HL-60/S4 treated with phorbol 12-myristate 13-acetate at 8.2 ng/mL for 4 days and 3 days (cell line): ENCODE data around the gene C19orf73.
"Not testable (repeated sequence)": the region's sequence is repeated elsewhere in the genome, so short reads cannot be mapped to it uniquely, and the experiment has no call there.

Experiments
- in situ Hi-C: fragments of 300-500 bp; cut with MboI; formaldehyde crosslinking; loops from 2 replicates; pipeline ENCODE4 v1.15.0; 2022; ENCODE audit warnings: low sequenced_read_pairs

C19orf73 gene

DNA sequence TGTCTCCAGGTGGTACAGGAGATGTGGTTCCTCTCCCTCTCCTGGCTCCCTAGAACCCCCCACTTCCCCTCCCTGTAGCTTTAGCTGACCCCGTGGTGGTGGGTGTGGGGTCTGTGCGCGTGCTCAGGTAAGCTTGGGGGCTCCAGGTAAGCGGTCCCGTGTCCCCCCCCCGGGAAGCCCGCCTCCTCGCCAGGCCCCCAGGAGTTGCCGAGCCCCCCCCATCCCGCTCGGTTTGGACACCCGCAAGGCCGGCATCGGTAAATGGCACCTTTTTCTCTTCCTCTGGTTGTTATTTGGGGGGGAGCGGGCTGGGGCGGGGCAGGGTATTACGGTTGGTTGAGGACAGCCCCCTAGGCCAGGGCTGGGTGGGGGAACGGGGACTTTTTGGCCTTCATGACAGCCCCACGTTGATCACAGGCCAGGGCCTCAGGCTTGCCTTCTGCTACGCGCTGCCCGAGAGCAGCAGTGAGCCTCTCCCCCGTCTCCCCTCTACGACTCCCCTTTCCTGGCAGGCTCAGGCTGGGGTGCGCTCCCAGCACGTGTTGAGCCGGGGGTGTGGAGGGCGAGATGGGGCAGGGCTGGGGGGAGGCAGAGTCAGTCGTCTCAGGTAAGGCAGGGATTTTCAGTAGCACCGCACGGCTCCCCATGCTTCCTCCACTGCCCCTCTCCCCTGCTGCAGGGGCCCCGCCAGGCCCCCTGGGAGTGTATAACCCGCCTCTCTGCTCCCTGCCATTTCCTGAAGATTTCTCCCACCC lies 15.4 kb downstream of the C19orf73 start:
- in situ Hi-C loops, result no loop called here

DNA sequence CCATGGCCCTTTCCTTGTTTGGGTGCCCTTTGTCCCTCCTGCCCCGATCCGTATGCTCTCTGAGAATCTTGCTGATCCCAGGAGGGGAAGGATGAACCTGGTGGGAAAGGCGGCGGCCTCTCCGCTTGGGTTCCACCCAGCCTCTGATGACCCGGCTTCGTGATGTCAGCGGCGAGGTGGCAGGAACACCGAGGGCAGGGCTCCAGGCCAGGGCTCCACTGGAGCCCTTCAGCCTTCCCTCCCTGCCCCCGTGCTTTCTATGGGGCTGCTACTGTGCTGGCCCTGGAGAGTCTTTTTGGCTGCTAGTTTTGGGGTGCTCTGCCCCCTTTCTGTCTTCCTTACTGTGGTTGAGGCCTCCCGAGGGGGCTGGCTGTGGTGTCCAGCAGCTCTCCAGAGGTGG lies 16.6 kb downstream of the C19orf73 start:
- in situ Hi-C loops, result no loop called here

- in situ Hi-C loops, result no loop called here
These were observed 17.8 kb downstream of the C19orf73 start for GRCh38 chr19:49101160-49101559.

GRCh38 chr19:49098795-49099194 lies 20.1 kb downstream of the C19orf73 start:
- in situ Hi-C loops, result no loop called here

DNA sequence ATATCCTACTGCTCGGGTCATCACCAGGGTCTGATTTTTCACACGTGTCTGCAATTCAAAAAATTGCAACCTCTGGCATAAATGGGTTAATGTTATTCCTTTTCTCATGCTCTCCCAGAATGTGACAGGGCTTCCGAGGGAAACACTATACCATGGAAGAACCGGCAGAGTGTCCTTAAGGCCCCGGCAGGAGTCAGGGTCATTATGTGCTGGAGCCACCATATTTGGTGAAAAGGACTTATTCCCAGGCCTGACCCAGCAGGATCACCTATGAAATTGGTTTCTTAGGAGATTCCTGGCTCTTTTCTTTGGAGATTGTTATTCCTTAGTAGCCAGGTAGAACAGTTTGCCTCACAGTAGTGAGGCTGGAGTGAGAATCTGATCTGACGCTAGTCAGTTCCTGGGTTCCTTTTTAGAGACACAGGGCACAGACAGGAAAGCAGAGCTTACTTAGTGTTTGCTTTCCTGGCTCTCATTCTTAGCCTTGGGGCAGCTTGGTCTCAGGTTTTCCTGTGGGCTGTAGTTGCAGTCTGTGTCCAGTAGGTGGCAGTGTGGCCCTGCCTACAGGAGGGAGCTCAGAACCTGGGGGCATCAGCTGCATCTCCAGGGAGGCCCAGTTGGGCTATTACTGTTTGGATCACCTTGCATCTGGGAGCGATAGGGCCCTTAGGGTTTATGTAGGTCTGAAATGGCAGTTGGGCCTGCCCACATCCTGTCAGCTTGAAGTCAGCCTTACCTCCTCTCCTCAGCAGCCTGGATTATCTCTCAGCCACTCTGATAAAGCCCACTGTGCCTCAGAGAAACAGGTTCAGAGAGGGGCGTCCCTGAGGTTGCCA lies 21.3 kb downstream of the C19orf73 start:
- in situ Hi-C loops, result no loop called here

DNA sequence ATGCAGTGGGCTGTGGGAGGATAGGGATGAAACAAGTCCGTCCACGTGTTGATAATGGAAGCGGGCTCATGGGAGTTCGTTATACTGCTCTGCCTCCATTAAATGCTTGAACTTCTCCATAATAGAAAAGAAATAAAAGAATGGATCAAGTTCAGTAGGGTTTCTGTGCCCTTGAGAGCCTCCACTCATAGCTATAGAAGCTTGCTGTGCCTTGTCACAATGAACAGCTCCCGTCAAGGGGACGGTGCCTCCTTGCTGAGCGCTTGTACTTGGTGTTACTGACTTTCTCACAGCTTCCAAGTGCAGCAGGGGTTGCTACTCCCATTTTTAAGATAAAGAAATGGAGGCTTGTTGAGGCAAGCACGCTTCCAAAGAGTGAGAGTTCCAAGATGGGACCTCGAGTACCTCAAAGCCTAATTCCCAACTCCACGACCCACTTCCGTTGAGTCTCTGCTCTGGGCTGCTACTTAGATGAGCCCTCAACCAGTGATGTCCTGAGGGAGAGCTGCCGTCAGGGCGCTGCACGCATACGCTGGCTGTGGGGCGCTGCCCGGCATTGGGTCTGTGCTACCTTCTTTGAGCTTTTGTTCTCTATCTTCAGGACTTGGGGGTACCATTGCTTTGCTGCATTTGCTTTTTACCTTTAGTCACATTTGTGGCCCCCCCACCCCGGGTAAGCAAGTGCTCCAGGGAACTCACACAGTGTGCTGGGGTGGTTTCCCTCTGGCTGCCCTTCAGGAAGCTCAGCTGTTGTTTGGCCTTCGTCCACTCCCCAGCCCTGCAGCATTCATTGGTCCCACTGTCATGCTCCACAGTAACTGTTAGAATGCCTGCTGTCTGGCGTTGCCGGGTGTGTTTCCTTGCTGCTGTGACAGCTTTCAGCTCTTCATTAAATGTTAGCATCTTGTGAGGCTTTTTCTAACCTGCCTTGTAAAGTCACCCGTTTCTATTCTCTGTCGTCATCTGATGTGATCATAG lies 24.1 kb downstream of the C19orf73 start:
- in situ Hi-C loops, result no loop called here

DNA sequence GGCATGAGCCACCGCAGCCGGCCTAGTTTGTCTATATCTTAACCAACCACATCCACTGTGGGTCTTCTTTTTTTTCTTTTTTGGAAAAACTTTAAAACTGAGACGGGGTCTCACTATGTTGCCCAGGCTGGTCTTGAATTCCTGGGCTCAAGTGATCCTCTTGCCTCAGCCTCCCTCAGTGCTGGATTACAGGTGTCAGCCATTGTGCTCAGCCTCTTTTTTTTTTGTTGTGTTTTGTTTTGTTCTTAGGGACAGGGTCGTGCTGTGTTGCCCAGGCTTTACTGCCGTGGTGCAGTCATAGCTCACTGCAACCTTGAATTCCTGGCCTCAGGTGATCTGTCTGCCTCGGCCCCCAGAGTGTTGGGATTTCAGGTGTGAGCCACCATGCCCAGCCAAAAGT lies 26.3 kb downstream of the C19orf73 start:
- in situ Hi-C loops, result no loop called here

DNA sequence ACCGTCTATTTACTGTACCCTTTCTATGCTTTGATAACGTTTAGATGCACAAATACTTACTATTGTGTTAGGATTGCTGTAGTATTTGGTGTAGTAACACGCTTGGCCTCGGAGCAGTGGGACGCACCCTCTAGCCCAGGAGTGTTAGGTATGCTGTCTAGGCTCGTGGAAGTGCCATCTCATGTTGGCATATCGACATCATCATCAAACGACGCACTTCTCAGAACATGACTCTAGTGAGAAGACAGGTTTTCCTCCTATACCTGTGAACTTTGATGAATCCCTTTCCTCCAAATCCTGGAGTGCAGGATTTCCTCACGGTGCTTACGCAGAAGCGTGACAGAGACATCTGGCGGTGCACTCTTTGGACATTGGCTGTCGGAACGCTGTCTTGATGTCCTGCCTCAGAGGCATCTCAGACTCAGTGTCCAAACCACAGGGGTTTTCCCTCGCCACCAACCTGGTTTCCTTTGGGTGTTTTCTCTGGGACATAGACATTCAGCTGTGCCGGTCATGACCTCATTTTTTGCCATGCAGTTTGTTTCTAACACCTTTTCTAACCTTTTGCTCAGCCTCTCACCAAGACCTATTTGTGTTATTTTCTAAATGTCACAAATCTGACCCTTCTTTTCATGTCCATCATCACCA lies 27.4 kb downstream of the C19orf73 start:
- in situ Hi-C loops, result no loop called here

- in situ Hi-C loops, result no loop called here
These were observed 32.6 kb downstream of the C19orf73 start for GRCh38 chr19:49086296-49086695.

DNA sequence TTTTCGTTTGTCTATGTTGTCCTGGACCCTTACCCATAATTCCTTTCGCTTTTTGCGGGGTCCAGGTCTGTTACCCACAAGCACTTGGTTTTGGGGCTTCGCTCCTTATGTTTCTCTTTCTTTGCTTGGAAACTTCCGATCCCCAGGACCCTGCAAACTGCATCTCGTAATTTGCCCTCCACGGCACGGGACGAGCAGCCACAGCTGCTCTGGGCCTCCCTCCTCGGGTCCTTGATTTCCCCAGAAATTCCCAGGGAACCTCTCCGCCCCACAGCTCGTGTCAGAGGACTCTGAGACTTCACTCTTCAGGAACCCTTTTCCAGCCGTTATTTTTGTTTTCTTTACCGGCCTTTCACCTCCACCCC lies 33.1 kb downstream of the C19orf73 start:
- in situ Hi-C loops, result no loop called here

- in situ Hi-C loops, result no loop called here
These were observed 33.7 kb downstream of the C19orf73 start, which contains the start of gene SNRNP70 for GRCh38 chr19:49085020-49085867. TSS of gene SNRNP70 (plus strand) at chr19:49085451. CDS start at chr19:49086415, 964 bp downstream.

DNA sequence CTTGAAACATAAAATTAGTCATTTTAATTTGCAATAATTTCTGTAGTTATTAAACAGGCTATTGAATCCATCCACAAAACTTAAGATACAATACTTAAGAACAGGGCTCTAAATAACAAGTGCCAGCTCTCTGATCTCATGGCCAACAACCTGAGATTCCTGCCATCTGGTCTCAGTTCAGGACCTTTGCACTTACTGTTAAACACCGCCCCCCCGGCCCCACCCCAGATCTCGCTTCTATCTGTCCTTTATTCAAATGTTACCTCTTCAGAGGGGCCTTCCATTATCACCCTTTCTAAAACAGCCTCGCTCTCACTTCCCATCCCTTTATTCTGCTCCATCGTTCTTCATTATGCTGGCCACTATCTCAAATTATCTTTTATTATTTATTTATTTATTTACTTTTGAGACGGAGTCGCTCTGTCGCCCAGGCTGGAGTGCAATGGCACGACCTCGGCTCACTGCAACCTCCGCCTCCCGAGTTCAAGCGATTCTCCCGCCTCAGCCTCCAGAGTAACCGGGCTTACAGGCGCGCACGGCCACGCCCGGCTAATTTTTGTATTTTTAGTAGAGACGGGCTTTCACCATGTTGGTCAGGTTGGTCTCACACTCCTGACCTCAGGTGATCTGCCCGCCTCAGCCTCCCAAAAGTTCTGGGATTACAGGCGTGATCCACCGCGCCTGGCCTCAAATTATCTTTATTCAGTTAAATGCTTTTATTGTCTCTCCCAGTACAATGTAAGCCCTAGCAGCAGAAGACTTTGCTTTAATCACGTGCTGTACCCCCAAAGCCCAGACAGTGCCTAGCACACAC lies 34.5 kb downstream of the C19orf73 start:
- in situ Hi-C loops, result no loop called here

DNA sequence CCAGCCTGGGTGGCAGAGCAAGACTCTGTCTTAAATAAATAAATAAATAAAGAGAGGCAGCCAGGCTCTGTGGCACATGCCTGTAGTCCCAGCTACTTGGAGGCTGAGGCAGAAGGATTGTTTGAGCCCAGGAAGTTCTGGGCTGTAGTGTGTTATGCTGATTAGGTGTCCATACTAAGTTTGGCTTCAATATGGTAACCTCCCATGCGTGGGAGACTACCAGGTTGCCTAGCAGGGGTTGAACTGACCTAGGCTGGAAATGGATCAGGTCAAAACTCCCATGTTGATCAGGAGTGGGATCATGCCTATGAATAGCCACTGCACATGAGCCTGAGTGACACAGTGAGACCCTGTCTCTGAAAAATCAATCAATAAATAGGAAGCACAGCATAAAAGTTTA lies 37.7 kb downstream of the C19orf73 start:
- in situ Hi-C loops, result no loop called here

- in situ Hi-C loops, result no loop called here
These were observed 38.6 kb downstream of the C19orf73 start for GRCh38 chr19:49080392-49080791.

GRCh38 chr19:49074869-49075268 lies 44.1 kb downstream of the C19orf73 start:
- in situ Hi-C loops, result not testable (repeated sequence)

DNA sequence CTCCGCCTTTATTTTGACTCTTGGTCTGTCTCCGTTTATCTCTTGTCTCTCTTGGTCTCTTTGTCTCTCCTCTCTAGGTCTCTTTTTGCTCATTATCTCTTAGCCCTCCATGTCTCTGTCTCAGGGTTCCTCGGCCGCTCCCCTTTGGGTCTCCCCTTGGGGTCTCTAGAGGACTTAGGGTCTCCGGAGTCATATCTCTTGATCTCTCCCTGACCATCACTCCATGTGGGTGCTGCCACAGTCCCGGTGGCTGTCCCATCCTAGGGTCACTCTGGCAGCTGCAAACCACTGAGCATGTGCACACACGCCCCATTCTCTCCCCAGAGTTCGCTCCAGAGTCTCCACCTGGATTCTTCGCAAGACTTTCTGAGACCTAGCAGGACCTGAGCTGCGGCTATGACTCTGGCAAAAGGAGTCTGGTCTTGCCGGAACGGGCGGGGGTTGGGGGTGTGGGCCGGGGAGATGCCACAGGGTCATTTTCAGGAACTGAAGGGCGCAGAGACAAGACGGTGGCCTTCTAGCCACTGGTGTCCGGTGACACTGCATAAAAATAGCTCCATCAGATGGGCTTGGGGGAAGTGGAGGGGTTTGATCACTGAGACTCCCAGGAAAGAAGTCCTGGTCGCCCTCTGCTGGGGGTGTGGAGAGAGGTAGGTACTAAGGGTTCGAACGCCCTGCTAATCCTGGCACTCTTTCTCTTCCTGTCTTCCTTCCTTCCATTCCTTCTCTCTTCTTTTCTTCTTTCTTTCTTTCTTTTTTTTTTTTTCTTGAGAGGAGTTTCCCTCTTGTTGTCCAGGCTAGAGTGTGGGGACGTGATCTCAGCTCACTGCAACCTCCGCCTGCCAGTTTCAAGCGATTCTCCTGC lies 45.2 kb downstream of the C19orf73 start:
- in situ Hi-C loops, result no loop called here

DNA sequence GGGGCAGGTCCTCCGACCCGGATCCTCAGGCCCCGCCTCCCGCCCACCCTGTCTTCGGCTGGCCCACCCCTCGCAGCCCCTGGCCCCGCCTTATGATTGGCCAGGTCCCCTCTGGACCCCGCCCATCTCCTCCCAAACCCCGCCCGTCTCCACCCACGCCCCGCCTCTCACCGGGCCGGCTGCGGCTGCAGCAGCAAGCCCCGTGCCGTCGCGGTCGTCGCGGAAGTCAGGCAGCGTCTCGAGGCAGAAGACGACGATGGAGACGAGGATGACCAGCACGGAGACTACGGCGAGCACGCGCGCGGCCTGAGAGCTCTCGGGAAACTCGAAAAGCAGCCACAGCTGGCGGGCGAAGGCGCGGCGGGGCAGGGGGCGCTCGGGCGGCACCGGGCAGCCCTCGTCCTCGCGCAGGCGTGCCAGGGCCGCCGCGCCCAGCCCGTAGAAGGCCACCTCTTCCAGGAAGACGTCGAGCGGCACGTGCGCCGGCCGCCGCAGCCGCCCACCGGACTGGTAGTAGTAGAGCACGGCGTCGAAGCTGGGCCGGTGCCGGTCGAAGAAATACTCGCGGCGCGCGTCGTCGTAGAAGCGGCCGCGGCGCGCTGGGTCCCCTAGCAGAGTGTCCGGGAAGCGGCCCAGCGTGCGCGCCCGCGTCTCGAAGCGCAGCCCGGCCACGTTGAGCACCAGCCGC lies 46.9 kb downstream of the C19orf73 start:
- in situ Hi-C loops, result no loop called here
